H9 (cell line): Measurements from ENCODE around the gene HCAR3. TPM values are rescaled to one million over a fixed set of nuclear protein-coding genes. Genes with fewer than 3 reads are reported as not detected.

ENCODE experiments used
- DNase-seq: peaks from one replicate; pipeline ENCODE4 v3.0.0-alpha.2; 2017
- H2AFZ ChIP-seq: one replicate; pipeline ENCODE4 v1.6.1; 2013; ENCODE audit warnings: mild to moderate bottlenecking, low read length, control low read depth, moderate library complexity
- H2AK5ac ChIP-seq: 2 replicates; pipeline ENCODE4 v1.6.1; 2013; ENCODE audit warnings: low read length, control low read depth, mixed read lengths; ENCODE audit not compliant: insufficient read length
- H2BK120ac ChIP-seq: one replicate; pipeline ENCODE4 v1.6.1; 2013; ENCODE audit warnings: low read depth, mild to moderate bottlenecking, low read length, control low read depth, inconsistent platforms; ENCODE audit not compliant: poor library complexity, severe bottlenecking
- H2BK12ac ChIP-seq: 2 replicates; pipeline ENCODE4 v1.6.1; 2013; ENCODE audit warnings: low read length, control low read depth, mixed read lengths, low read depth; ENCODE audit not compliant: insufficient read length
- H2BK15ac ChIP-seq: 2 replicates; pipeline ENCODE4 v1.6.1; 2013; ENCODE audit warnings: low read depth, low read length, control low read depth
- H2BK20ac ChIP-seq: one replicate; pipeline ENCODE4 v1.6.1; 2013; ENCODE audit warnings: low read depth, mild to moderate bottlenecking, low read length, control low read depth, inconsistent platforms; ENCODE audit not compliant: poor library complexity, severe bottlenecking
- H2BK5ac ChIP-seq: 2 replicates; pipeline ENCODE4 v1.6.1; 2013; ENCODE audit warnings: low read length, control low read depth, mixed read lengths; ENCODE audit not compliant: insufficient read length
- H3K14ac ChIP-seq: 2 replicates; pipeline ENCODE4 v1.6.1; 2013; ENCODE audit warnings: low read length, control low read depth; ENCODE audit not compliant: insufficient read depth
- H3K18ac ChIP-seq: 2 replicates; pipeline ENCODE4 v1.6.1; 2013; ENCODE audit warnings: low read depth, mild to moderate bottlenecking, mixed read lengths, low read length, control low read depth; ENCODE audit not compliant: insufficient read length
- H3K23ac ChIP-seq: 2 replicates; pipeline ENCODE4 v1.6.1; 2013; ENCODE audit warnings: low read length, control low read depth, mixed read lengths, low read depth; ENCODE audit not compliant: insufficient read length
- H3K23me2 ChIP-seq: 2 replicates; pipeline ENCODE4 v1.6.1; 2013; ENCODE audit warnings: low read depth, mild to moderate bottlenecking, mixed read lengths, low read length, control low read depth; ENCODE audit not compliant: insufficient read length, poor library complexity, severe bottlenecking
- H3K27ac ChIP-seq: 2 replicates; pipeline ENCODE4 v1.5.1; 2013; ENCODE audit warnings: low read length, control low read depth, mixed read lengths, low read depth; ENCODE audit not compliant: insufficient read length
- H3K27me3 ChIP-seq: 2 replicates; pipeline ENCODE4 v1.6.1; 2013; ENCODE audit warnings: low read length, control low read depth, inconsistent platforms; ENCODE audit not compliant: insufficient read depth
- H3K4ac ChIP-seq: 2 replicates; pipeline ENCODE4 v1.6.1; 2013; ENCODE audit warnings: low read depth, mild to moderate bottlenecking, control low read depth, inconsistent platforms, low read length, moderate library complexity
- H3K4me1 ChIP-seq: 2 replicates; pipeline ENCODE4 v1.6.1; 2013; ENCODE audit warnings: low read length, control low read depth, inconsistent platforms; ENCODE audit not compliant: insufficient read depth
- H3K4me2 ChIP-seq: 2 replicates; pipeline ENCODE4 v1.6.1; 2013; ENCODE audit warnings: low read length, control low read depth, mixed read lengths; ENCODE audit not compliant: insufficient read length, insufficient read depth
- H3K56ac ChIP-seq: 2 replicates; pipeline ENCODE4 v1.6.1; 2013; ENCODE audit warnings: low read depth, mild to moderate bottlenecking, mixed read lengths, low read length, control low read depth; ENCODE audit not compliant: insufficient read length
- H3K79me1 ChIP-seq: 2 replicates; pipeline ENCODE4 v1.6.1; 2013; ENCODE audit warnings: low read depth, mild to moderate bottlenecking, moderate library complexity, low read length, control low read depth, inconsistent platforms; ENCODE audit not compliant: insufficient read depth, poor library complexity, severe bottlenecking
- H3K79me2 ChIP-seq: 2 replicates; pipeline ENCODE4 v1.6.1; 2013; ENCODE audit warnings: low read length, control low read depth, inconsistent platforms; ENCODE audit not compliant: insufficient read depth
- H3K9ac ChIP-seq: 2 replicates; pipeline ENCODE4 v1.6.1; 2013; ENCODE audit warnings: low read length, control low read depth, mixed read lengths; ENCODE audit not compliant: insufficient read length; ENCODE audit errors: extremely low read depth
- H3K9me3 ChIP-seq: one replicate; pipeline ENCODE4 v1.6.1; 2013; ENCODE audit warnings: low read depth, low read length, inconsistent platforms; ENCODE audit not compliant: control insufficient read depth
- H3T11ph ChIP-seq: one replicate; pipeline ENCODE4 v1.6.1; 2013; ENCODE audit warnings: mild to moderate bottlenecking, low read length, control low read depth, inconsistent platforms
- H4K20me1 ChIP-seq: one replicate; pipeline ENCODE4 v1.6.1; 2013; ENCODE audit not compliant: control insufficient read depth, insufficient read length, insufficient read depth
- H4K5ac ChIP-seq: 2 replicates; pipeline ENCODE4 v1.6.1; 2013; ENCODE audit warnings: low read depth, mild to moderate bottlenecking, mixed read lengths, low read length, control low read depth; ENCODE audit not compliant: insufficient read length
- H4K8ac ChIP-seq: replicated peaks from 2 replicates; pipeline ENCODE4 v1.6.1; 2013; ENCODE audit warnings: low read length, control low read depth, mixed read lengths, low read depth; ENCODE audit not compliant: insufficient read length
- H4K91ac ChIP-seq: 2 replicates; pipeline ENCODE4 v1.6.1; 2013; ENCODE audit warnings: low read depth, mild to moderate bottlenecking, moderate library complexity, mixed read lengths, low read length, control low read depth; ENCODE audit not compliant: insufficient read length
- H3K27ac Mint-ChIP-seq, 3 experiments: 2 replicates in 2 of 3; 3 replicates in 1 of 3; pipeline ENCODE4 v1.8.0; 2020 to 2021; ENCODE audit warnings: mixed read lengths in 3 of 3, mild to moderate bottlenecking in 1 of 3, moderate library complexity in 1 of 3
- H3K27me3 Mint-ChIP-seq: 2 replicates; pipeline ENCODE4 v1.8.0; 2021; ENCODE audit warnings: low read depth, mild to moderate bottlenecking, moderate library complexity, mixed read lengths
- H3K36me3 Mint-ChIP-seq, 3 experiments: 2 replicates in 2 of 3; 3 replicates in 1 of 3; pipeline ENCODE4 v1.8.0; 2020 to 2021; ENCODE audit warnings: low read depth in 3 of 3, mixed read lengths in 3 of 3; ENCODE audit not compliant: insufficient read depth in 1 of 3
- H3K4me1 Mint-ChIP-seq, 2 experiments: 2 replicates each; pipeline ENCODE4 v1.8.0; 2020; ENCODE audit warnings: mixed read lengths in 2 of 2
- H3K4me3 Mint-ChIP-seq, 2 experiments: 2 replicates in 1 of 2; 3 replicates in 1 of 2; pipeline ENCODE4 v1.8.0; 2020 to 2021; ENCODE audit warnings: mild to moderate bottlenecking in 2 of 2, mixed read lengths in 2 of 2, moderate library complexity in 1 of 2
- H3K9me3 Mint-ChIP-seq, 2 experiments: 2 replicates in 1 of 2; 3 replicates in 1 of 2; pipeline ENCODE4 v1.8.0; 2020; ENCODE audit warnings: mild to moderate bottlenecking in 2 of 2, mixed read lengths in 2 of 2, moderate library complexity in 1 of 2
- WGBS: extraction: QIAGEN DNeasy Blood & Tissue Kit; methylation state at CpG from one replicate; pipeline ENCODE4 v1.1.7; 2013; ENCODE audit warnings: missing lambda C conversion rate, low lambda C conversion rate, mixed read lengths; ENCODE audit not compliant: insufficient read length; ENCODE audit errors: extremely low coverage; 5-methylcytosine and 5-hydroxymethylcytosine counted together
- total RNA-seq: library from RNA; stranded (reverse); gene quantifications from 2 replicates; pipeline ENCODE4 v1.2.1, GENCODE V29; 2021
- TF ChIP-seq, protein P1 (sequence below): fragments of 200-600 bp; sonication (generic); conservative IDR thresholded peaks from 3 replicates; pipeline ENCODE4 v1.8.0; 2021; ENCODE audit warnings: antibody characterized with exemption, mild to moderate bottlenecking

HCAR3 gene
- total RNA-seq, 1 experiment from 2014 or later: not detected

- Histone ChIP-seq H2BK120ac (no peak overlapping the region), H4K91ac (no peak overlapping the region), H2BK15ac (no peak overlapping the region), H3K18ac (no peak overlapping the region), H3K79me1 (no peaks in the 10 kb centered on the region), H2BK20ac (no peak overlapping the region), H3K4ac (no peak overlapping the region), H3K4me2 (no peak overlapping the region), H2AK5ac (no peak overlapping the region), H3K23ac (no peak overlapping the region), H3K9me3 (no peaks in the 10 kb centered on the region), H4K5ac (no peak overlapping the region), H4K20me1 (no peaks in the 10 kb centered on the region), H3T11ph (no peak overlapping the region), H3K27me3 (no peaks in the 10 kb centered on the region), H4K8ac (no peak overlapping the region), H2BK5ac (no peak overlapping the region), H3K9ac (no peak overlapping the region), H3K79me2 (no peaks in the 10 kb centered on the region), H2BK12ac (no peak overlapping the region), H2AFZ (no peak overlapping the region), H3K56ac (no peak overlapping the region), H3K23me2 (no peaks in the 10 kb centered on the region), H3K14ac (no peak overlapping the region), H3K27ac (no peak overlapping the region), H3K4me1 (no peaks in the 10 kb centered on the region)
- peaks cover 3 to 8% of the 10 kb centered on the region in 2 experiments; a peak in 3 of 4 replicates for H3K4me1 Mint-ChIP-seq
- no peak overlapping the region for H3K27ac Mint-ChIP-seq
- no peaks in the 10 kb centered on the region for H3K36me3 Mint-ChIP-seq
- peaks cover 0 to under 1% of the 10 kb centered on the region in 2 experiments; a peak in 1 of 5 replicates for H3K9me3 Mint-ChIP-seq
- WGBS: no CpG with 5 or more reads among the region's 5 CpGs
- no peak overlapping the region; a peak in 1 of 5 replicates for H3K4me3 Mint-ChIP-seq
- TF ChIP-seq, protein P1, sequence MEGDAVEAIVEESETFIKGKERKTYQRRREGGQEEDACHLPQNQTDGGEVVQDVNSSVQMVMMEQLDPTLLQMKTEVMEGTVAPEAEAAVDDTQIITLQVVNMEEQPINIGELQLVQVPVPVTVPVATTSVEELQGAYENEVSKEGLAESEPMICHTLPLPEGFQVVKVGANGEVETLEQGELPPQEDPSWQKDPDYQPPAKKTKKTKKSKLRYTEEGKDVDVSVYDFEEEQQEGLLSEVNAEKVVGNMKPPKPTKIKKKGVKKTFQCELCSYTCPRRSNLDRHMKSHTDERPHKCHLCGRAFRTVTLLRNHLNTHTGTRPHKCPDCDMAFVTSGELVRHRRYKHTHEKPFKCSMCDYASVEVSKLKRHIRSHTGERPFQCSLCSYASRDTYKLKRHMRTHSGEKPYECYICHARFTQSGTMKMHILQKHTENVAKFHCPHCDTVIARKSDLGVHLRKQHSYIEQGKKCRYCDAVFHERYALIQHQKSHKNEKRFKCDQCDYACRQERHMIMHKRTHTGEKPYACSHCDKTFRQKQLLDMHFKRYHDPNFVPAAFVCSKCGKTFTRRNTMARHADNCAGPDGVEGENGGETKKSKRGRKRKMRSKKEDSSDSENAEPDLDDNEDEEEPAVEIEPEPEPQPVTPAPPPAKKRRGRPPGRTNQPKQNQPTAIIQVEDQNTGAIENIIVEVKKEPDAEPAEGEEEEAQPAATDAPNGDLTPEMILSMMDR: no peak
- H3K27me3 Mint-ChIP-seq: no peaks in the 10 kb centered on the region; the same call in none of the 2 replicates
- no peak for DNase-seq
These were observed 50.9 kb downstream of the HCAR3 start for GRCh38 chr12:122665759-122666158.
